Natural killer cell treated with Interleukin-12 subunit alpha and Interleukin-12 subunit beta and Interleukin-15 and Interleukin-18, amount 100 ng/mL, for 72 hours (primary cell): Measurements from ENCODE around the gene TUSC2. TPM values are rescaled to one million over a fixed set of nuclear protein-coding genes. Genes with fewer than 3 reads are reported as not detected.
"Not testable (repeated sequence)": the region's sequence is repeated elsewhere in the genome, so short reads cannot be mapped to it uniquely, and the experiment has no call there.

Experiments
- ATAC-seq, 2 donors: fragments of 150-1000 bp; cut with Tn5 transposase in 1 of 2; sonication (Bioruptor Pico), chemical (Tn5 transposase) in 1 of 2; 2 replicates each; pipeline ENCODE4 v1.10.0; 2021
- DNase-seq: peaks from one replicate; pipeline ENCODE4 v3.0.0; 2022; ENCODE audit warnings: low spot score
- H3K27ac Mint-ChIP-seq, 2 donors: 1 replicate in 1 of 2; 2 replicates in 1 of 2; pipeline ENCODE4 v1.8.0; 2022; ENCODE audit warnings: mixed read lengths in 2 of 2, mild to moderate bottlenecking in 1 of 2, moderate library complexity in 1 of 2
- H3K27me3 Mint-ChIP-seq, 2 donors: 1 replicate in 1 of 2; 2 replicates in 1 of 2; pipeline ENCODE4 v1.8.0; 2022; ENCODE audit warnings: mixed read lengths in 2 of 2
- H3K36me3 Mint-ChIP-seq: one replicate; pipeline ENCODE4 v1.8.0; 2022; ENCODE audit warnings: mixed read lengths
- H3K4me1 Mint-ChIP-seq, 2 donors: 1 replicate in 1 of 2; 2 replicates in 1 of 2; pipeline ENCODE4 v1.8.0; 2022; ENCODE audit warnings: low read depth in 2 of 2, mixed read lengths in 2 of 2, mild to moderate bottlenecking in 1 of 2
- H3K4me3 Mint-ChIP-seq: one replicate; pipeline ENCODE4 v1.8.0; 2022; ENCODE audit warnings: mixed read lengths
- H3K9me3 Mint-ChIP-seq: 2 replicates; pipeline ENCODE4 v1.8.0; 2022; ENCODE audit warnings: mixed read lengths
- total RNA-seq, 2 donors: library from RNA; stranded (reverse); gene quantifications; one replicate each; pipeline ENCODE4 v1.2.3, GENCODE V29; 2022

TUSC2 gene
- total RNA-seq, 2 donors from 2014 or later, result 26.9 to 31.9 TPM

DNA sequence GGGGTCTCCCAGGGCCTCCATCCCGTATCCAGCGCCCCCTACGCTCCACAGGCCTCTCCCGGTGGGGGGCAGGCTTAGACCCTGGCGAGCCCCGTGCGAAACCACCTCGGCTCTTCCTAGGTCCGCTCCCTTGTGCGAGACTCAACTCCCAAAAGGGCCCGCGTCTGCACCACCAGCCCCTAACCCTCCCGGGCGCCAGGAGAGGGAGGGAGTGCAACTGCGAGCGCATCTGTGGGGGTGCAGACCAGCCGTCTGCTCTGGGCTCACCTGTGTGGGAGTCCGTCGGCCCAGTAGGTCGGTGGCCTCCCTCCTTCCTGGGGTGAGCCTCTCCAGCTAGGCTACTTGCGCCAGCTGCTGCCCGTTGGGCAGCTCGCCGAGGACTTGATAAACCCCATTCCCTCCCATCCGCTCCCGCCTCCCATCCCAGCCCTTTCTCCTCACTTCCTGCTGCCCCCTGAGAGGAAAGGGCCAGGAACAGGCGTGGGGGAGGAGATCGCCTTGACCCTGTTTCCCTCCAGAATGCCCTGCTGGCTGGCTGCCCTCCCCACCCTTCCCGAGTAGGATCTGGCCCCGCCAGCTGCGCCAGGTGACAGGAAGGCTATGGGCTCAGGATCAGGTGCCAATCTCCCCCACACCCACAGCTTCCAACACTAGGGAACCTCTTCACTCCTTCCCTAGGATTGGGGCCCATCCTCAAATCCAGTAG, 5.5 kb downstream of the TUSC2 start, which contains the start of gene HYAL2:
HYAL2 (minus strand) TSS at position 360 of the 706 bp plus-strand sequence. CDS start 2,256 bp downstream, outside the sequence.
- no peak for DNase-seq
- H3K27me3 Mint-ChIP-seq, result no peaks in the 10 kb centered on the region
- peak within 1 kb of the TSS; percentile 84 to 90 for H3K27ac Mint-ChIP-seq
- no peak for ATAC-seq
- no peaks in the 10 kb centered on the region for H3K9me3 Mint-ChIP-seq
- peaks cover 15 to 33% of the 10 kb centered on the region in 2 donors for H3K4me1 Mint-ChIP-seq
- no peaks in the 10 kb centered on the region for H3K36me3 Mint-ChIP-seq
- peak within 1 kb of the TSS; percentile 75 for H3K4me3 Mint-ChIP-seq

DNA sequence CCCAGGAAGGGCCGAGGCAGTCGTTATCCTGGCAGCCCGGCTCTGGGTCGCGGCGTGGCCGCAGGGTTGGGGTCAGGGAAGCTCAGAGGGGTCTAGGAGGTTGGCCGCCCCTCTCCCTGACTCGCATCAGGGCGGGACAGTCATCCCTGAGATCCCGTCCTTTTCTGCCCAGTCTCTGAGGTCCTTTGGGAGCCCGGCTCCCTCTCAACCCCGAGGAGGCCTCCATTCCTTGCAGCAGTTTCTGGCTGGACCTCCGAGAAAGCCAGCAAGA, 6.0 kb downstream of the TUSC2 start:
- Mint-ChIP-seq H3K4me3 (no peak overlapping the region), H3K27ac (no peak overlapping the region), H3K36me3 (no peaks in the 10 kb centered on the region), H3K4me1 (peaks cover 15 to 33% of the 10 kb centered on the region in 2 donors), H3K9me3 (no peaks in the 10 kb centered on the region), H3K27me3 (no peaks in the 10 kb centered on the region)
- no peak for ATAC-seq
- no peak for DNase-seq

DNA sequence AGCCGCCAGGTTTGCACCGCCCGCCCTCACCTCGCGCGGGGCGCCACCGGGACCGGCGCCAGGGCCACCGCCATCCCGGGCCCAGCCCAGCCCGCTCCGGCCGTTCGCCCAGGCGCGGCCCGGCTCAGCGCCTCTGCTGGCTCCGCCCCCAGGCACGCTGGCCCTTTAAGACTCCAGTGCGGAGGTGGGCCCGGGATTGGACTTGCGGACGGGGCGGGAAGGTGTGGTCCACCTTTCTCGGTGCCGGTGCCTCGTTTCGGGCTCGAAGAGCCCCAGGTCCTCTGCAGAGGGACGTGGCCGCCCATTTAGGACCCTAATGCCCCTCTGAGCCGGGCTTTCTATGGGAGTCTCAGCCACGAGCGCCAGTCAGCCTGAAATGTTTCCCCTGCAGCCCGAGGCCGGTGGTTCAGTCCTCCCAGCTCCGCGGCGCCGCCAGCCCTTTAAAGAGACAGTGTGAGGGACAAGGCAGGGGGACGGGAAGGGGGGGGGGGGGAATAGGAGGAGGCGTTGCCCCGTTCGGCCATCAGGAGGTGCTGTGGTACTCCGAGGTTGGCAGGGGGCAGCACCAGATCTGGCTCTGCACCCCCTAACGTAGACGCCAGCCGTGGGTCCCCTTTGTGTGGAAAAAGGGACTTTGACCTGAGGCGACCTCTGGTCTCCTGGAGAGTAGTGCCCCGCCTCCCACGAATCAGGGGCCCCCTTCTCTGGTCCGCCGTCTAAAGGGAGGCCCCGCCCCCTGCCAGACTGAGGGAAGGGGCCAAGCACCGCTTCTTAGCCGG, 6.5 kb downstream of the TUSC2 start:
- DNase-seq (peak; percentile 91), ATAC-seq (peak; percentile 90 to 92)
- Mint-ChIP-seq H3K27ac (peak overlapping the region; percentile 84 to 90), H3K9me3 (no peaks in the 10 kb centered on the region), H3K4me1 (peaks cover 18 to 34% of the 10 kb centered on the region in 2 donors), H3K4me3 (peak overlapping the region; percentile 75), H3K27me3 (no peaks in the 10 kb centered on the region), H3K36me3 (no peaks in the 10 kb centered on the region)

DNA sequence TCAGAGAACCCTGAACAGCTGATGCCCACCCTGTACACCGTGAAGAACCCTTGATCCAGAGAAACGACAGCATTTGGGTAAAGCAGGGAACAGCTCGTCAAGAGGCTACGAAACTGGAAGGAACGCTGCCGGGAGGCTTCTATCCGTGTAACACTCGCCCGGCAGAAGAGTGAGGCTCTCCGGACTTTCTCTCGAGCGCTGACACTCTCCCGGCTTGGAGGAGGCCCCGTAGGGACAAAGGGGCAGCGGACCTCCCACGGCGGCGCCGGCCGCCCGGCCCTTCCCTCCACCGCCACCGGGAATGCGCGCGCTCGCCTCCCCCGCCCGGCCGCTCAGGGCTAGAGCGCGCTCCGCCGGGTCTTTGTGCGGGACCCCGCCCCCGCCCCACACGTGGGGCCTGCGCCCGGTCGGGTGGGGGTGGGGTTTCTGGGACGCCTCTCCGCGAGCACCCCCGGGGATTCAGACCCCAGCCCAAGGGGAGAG, 7.1 kb downstream of the TUSC2 start:
- peak overlapping the region; percentile 79 for H3K4me3 Mint-ChIP-seq
- H3K27ac Mint-ChIP-seq, result peak overlapping the region; percentile 84 to 87
- ATAC-seq (peak; percentile 75 to 83), DNase-seq (peak; percentile 80)
- no peaks in the 10 kb centered on the region for H3K36me3 Mint-ChIP-seq
- H3K4me1 Mint-ChIP-seq, result peaks cover 22 to 37% of the 10 kb centered on the region in 2 donors
- H3K27me3 Mint-ChIP-seq, result no peaks in the 10 kb centered on the region
- H3K9me3 Mint-ChIP-seq, result no peaks in the 10 kb centered on the region

DNA sequence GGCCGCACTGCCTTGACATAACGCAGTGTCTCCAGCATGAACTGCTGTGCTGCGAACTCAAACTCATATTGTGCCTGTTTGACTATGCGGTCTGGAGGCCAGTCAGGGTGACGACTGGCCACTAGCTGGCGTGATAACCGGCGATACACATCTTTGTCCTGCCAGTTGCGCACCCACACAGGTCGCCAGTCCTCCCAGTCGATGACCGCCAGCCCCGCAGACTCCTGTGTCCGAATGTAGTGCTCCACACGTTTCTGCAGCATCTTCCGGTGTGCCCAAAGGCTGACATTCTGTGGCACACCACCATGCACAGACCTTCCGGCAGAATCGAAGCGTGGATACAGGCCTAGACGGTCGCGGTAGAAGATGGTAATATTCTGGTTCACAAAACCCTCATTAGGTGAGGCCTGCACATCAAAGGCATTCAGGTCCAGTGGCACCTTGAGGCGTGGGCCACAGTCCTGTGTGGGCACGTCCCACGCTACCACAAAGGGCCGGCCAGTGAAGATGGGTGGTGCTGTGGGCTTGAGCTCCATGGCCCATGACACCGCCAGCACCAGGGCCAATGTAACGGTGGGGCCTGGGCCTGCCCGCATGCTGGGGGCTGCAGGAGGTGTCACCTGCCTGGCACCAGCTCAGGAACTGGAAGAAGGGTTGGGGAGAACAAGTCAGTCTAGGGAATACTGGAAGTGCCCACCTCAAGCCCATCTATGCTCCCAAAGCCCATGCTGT, 8.0 kb downstream of the TUSC2 start:
- peaks cover 22 to 41% of the 10 kb centered on the region in 2 donors for H3K4me1 Mint-ChIP-seq
- H3K36me3 Mint-ChIP-seq, result no peaks in the 10 kb centered on the region
- H3K9me3 Mint-ChIP-seq, result no peaks in the 10 kb centered on the region
- peak overlapping the region; percentile 79 for H3K4me3 Mint-ChIP-seq
- peak overlapping the region; percentile 50 to 87 for H3K27ac Mint-ChIP-seq
- ATAC-seq, result no peak
- H3K27me3 Mint-ChIP-seq, result no peaks in the 10 kb centered on the region
- peak; percentile 52 for DNase-seq

DNA sequence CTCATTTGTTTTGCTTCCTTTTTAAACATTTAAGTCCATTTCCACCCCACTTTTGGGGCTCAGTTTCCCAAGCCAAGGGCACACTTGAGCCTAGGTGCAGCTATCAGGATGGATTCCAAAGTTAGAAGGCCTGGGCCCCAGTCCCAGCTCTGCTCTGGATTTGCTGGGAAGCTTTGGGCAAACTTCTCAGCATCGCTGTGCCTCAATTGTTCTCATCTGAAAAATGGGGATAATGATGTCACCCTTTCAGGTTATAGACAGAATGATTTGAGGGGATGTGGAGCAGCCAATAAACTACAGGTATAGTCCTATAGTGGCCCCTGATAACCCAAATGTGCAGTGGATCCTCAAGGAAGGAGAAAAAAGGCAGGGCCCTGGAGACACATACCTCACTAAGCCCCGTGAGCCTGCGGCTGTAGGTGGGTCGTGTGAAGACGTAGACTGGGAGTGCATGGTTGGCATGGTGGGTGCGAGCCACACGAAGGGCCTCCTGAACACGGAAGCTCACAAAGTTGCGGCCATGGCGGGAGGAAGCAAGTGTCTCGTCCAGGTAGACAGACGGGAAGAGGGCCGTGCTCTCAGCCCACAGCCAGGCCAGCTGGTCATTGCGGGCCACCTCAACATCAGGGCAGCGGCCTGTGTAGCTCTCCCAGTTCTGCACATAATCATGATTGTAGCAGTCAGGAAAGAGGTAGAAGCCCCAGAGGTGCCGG, 8.7 kb downstream of the TUSC2 start:
- H3K4me1 Mint-ChIP-seq, result peaks cover 22 to 34% of the 10 kb centered on the region in 2 donors
- ATAC-seq, result no peak
- H3K36me3 Mint-ChIP-seq, result no peaks in the 10 kb centered on the region
- no peaks in the 10 kb centered on the region for H3K27me3 Mint-ChIP-seq
- DNase-seq, result peak; percentile 53
- peak overlapping the region; percentile 79 for H3K4me3 Mint-ChIP-seq
- H3K27ac Mint-ChIP-seq, result peak overlapping the region in 1 of 2 donors; percentile 31
- no peaks in the 10 kb centered on the region for H3K9me3 Mint-ChIP-seq

DNA sequence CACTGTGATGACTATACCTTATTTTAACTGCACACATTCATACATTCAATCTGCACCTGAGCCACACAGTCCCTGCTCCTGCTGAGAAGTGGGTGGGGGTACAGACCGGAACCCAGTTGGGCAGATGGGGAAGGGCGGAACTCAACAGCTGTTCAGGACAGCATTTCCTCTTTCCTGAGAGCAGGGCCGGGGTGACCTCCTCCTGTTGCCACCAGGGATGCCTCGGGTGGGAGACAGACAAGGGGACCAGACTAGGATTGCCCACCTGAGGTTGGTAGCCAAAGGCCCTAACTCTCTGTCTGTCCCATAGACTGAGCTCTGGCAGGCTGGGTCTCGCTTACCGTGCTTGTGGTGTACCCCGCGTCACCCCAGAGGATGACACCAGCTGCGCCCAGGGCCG, 9.4 kb downstream of the TUSC2 start:
- Mint-ChIP-seq H3K27me3 (no peaks in the 10 kb centered on the region), H3K27ac (peak overlapping the region in 1 of 2 donors; percentile 33), H3K9me3 (no peaks in the 10 kb centered on the region), H3K36me3 (no peaks in the 10 kb centered on the region), H3K4me1 (peaks cover 22 to 34% of the 10 kb centered on the region in 2 donors), H3K4me3 (peak overlapping the region; percentile 17)
- ATAC-seq (no peak), DNase-seq (peak; percentile 42)

DNA sequence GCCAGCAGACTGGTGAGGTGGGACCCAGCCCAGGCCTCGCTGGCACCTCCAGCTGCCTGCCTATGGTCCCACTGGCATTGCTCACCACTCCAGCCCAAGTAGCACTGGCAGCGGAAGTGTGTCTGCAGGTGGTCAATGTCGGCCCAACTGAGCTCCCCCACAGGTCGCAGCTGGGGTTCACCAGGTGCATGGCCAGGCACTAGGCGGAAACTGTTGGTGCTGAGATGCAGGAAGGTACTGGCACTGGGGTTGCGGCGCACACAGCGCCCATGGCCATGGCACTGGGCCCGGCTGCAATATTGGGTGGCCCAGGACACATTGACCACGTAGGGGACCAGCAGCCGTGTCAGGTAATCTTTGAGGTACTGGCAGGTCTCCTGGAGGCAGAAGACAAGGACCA, 9.9 kb downstream of the TUSC2 start:
- H3K9me3 Mint-ChIP-seq, result no peaks in the 10 kb centered on the region
- ATAC-seq (no peak), DNase-seq (peak; percentile 60)
- H3K27me3 Mint-ChIP-seq, result no peaks in the 10 kb centered on the region
- no peak overlapping the region for H3K4me3 Mint-ChIP-seq
- H3K4me1 Mint-ChIP-seq, result peaks cover 22 to 33% of the 10 kb centered on the region in 2 donors
- H3K36me3 Mint-ChIP-seq, result no peaks in the 10 kb centered on the region
- peak overlapping the region in 1 of 2 donors; percentile 33 for H3K27ac Mint-ChIP-seq

DNA sequence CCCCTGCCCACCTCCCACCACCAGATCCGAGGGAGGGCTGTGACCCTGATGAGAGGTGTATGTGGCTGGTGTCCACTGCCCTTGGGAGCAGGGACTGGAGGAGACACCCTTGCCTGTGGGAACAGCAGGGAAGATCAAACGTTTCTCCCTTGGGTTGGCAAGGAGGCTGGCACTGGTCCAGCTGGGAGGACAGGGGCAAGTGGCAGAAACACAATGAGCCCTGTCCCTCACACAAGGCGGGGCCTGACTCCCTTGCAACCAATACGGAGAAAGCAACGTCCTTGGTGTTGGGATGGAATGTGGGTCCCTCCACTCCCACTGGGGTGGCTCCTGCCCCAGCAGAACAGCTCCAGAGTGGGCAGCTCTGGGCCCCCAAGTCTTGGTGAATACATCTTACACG, 10.7 kb downstream of the TUSC2 start:
- Mint-ChIP-seq H3K27ac (no peak overlapping the region), H3K4me3 (no peak overlapping the region), H3K36me3 (no peaks in the 10 kb centered on the region), H3K27me3 (no peaks in the 10 kb centered on the region), H3K9me3 (no peaks in the 10 kb centered on the region), H3K4me1 (peaks cover 22 to 32% of the 10 kb centered on the region in 2 donors)
- ATAC-seq (no peak), DNase-seq (no peak)

DNA sequence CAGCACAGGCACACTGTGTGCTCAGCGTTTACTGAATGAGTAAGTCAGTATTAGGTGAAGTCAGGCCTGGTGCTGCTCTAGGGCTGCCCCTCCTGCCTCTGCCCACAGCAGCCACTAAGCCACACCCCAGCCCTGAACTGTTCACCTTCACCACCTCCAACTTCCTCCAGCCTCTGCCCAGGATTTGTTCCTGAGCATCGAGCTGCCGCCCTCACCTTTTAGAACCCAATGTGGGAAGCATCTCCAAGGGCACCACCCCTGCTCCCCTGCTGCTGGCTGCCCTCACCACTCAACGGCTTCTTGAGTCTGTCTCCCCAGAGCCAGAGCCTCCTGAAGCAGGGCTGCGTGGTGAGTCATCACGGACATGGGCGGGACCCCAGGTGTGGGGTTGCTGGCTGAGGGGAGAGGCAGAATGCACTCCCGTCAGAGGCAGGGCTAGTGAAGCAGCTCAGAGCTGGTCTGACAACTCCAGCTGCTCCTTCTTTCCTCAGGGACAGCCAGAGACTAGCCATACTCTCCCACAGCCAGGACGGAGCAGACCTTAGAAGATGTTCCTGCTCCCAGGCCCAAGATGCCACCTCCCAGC, 11.3 kb downstream of the TUSC2 start:
- H3K4me3 Mint-ChIP-seq, result peak overlapping the region; percentile 1
- no peaks in the 10 kb centered on the region for H3K9me3 Mint-ChIP-seq
- H3K27ac Mint-ChIP-seq, result peak overlapping the region in 1 of 2 donors; percentile 53
- peaks cover 22 to 32% of the 10 kb centered on the region in 2 donors for H3K4me1 Mint-ChIP-seq
- no peaks in the 10 kb centered on the region for H3K27me3 Mint-ChIP-seq
- no peaks in the 10 kb centered on the region for H3K36me3 Mint-ChIP-seq
- ATAC-seq, result no peak
- peak; percentile 49 for DNase-seq

DNA sequence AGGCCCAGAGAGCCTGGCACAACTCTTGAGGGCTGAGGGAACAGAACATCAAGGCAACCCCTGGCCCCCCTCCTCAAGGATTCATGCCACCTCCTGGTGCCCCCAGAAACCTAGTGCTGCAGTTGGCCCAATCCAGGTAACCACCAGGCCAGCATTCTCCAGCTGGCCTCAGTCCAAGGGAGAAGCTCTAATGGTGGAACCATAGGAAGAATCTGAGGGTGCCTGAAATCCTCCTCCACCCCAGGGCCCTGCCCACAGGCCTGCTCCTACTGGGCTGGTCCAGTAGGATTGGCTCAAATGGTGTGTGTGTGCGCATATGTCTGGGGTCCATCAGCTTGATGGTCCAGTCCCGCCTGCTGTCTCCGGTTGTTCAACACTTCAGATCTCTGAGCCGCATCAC, 13.2 kb downstream of the TUSC2 start:
- Mint-ChIP-seq H3K4me1 (peaks cover 14 to 22% of the 10 kb centered on the region in 2 donors), H3K9me3 (no peaks in the 10 kb centered on the region), H3K36me3 (no peaks in the 10 kb centered on the region), H3K27me3 (no peaks in the 10 kb centered on the region), H3K4me3 (no peak overlapping the region), H3K27ac (peak overlapping the region in 1 of 2 donors; percentile 45)
- no peak for DNase-seq
- ATAC-seq, result no peak

DNA sequence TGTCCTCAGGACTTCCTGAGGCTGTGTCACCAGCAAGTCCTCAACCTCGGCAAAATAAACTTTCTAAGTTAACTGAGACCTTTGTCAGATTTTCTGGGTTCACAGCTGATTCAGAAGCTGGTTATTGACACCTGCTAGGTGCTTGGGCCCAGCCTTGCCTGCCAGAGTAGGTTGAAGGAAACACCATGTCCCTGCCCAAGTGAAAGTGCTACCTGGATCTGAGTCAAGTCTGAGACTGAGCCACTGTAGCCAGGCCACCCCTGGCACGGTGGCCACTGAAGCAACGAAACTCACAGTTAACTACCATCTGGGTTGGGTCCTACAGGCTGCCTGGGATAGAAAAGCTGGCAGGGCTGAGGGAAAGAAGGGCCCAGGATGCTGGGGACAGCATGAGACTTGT, 13.7 kb downstream of the TUSC2 start:
- DNase-seq, result peak; percentile 37
- no peaks in the 10 kb centered on the region for H3K27me3 Mint-ChIP-seq

DNA sequence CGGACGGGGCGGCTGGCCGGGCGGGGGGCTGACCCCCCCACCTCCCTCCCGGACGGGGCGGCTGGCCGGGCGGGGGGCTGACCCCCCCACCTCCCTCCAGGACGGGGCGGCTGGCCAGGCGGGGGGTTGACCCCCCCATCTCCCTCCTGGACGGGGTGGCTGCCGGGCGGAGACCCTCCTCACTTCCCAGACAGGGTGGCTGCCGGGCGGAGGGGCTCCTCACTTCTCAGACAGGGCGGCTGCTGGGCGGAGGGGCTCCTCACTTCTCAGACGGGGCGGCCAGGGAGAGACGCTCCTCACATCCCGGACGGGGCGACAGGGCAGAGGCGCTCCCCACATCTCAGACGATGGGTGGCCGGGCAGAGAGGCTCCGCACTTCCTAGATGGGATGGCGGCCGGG, 16.0 kb downstream of the TUSC2 start:
- H3K27ac Mint-ChIP-seq, DNase-seq, H3K9me3 Mint-ChIP-seq, ATAC-seq, H3K27me3 Mint-ChIP-seq, H3K36me3 Mint-ChIP-seq, H3K4me3 Mint-ChIP-seq: not testable (repeated sequence)
- peaks cover 8 to 12% of the 10 kb centered on the region in 2 donors for H3K4me1 Mint-ChIP-seq

More for the DNA sequence above, 13.7 kb downstream of the TUSC2 start:
- peak overlapping the region in 1 of 2 donors; percentile 10 for H3K27ac Mint-ChIP-seq
- no peak for ATAC-seq
- no peaks in the 10 kb centered on the region for H3K36me3 Mint-ChIP-seq
- peaks cover 11 to 20% of the 10 kb centered on the region in 2 donors for H3K4me1 Mint-ChIP-seq
- H3K4me3 Mint-ChIP-seq, result no peak overlapping the region
- H3K9me3 Mint-ChIP-seq, result no peaks in the 10 kb centered on the region
